ENCODE data around the gene ITCH.

ITCH gene

GRCh38 chr20:34535857-34536256 lies 172.8 kb downstream of the ITCH start:
- no peak overlapping the region for H3K4me3 ChIP-seq (ENCODE audit: low read depth, low read length)
- no peak for DNase-seq (ENCODE audit: low read depth)
- TF ChIP-seq, protein P1, sequence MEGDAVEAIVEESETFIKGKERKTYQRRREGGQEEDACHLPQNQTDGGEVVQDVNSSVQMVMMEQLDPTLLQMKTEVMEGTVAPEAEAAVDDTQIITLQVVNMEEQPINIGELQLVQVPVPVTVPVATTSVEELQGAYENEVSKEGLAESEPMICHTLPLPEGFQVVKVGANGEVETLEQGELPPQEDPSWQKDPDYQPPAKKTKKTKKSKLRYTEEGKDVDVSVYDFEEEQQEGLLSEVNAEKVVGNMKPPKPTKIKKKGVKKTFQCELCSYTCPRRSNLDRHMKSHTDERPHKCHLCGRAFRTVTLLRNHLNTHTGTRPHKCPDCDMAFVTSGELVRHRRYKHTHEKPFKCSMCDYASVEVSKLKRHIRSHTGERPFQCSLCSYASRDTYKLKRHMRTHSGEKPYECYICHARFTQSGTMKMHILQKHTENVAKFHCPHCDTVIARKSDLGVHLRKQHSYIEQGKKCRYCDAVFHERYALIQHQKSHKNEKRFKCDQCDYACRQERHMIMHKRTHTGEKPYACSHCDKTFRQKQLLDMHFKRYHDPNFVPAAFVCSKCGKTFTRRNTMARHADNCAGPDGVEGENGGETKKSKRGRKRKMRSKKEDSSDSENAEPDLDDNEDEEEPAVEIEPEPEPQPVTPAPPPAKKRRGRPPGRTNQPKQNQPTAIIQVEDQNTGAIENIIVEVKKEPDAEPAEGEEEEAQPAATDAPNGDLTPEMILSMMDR (IDR thresholded peaks at IDR 0.05; ENCODE audit: insufficient read depth, low read depth, low read length, missing control alignments): no peak

GRCh38 chr20:34536798-34537394 lies 173.8 kb downstream of the ITCH start:
- peak; percentile 83 for DNase-seq (ENCODE audit: low read depth)
- TF ChIP-seq, protein P1 (IDR thresholded peaks at IDR 0.05; ENCODE audit: insufficient read depth, low read depth, low read length, missing control alignments): peak; percentile 80
- H3K4me3 ChIP-seq (ENCODE audit: low read depth, low read length): no peak overlapping the region

DNA sequence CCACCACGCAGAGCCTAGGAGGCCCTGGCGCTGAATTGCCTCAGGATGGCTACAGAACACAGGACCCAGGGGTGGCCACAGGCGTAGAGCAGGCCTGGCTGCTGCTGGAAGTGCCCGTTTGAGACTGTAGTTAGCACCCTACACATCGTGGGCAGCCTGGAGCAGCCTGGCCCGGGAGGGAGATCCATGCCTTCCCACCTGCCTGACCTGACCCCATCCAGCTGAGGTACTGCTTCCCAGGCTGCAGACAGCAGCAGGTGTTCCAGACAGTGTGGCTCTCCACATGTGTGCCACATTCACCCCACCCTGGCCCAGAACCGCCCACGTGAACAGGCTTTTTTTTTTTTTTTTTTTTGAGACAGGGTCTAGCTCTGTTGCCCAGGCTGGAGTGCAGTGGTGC lies 174.6 kb downstream of the ITCH start:
- no peak overlapping the region for H3K4me3 ChIP-seq (ENCODE audit: low read depth, low read length)
- no peak for DNase-seq (ENCODE audit: low read depth)
- TF ChIP-seq, protein P1 (IDR thresholded peaks at IDR 0.05; ENCODE audit: insufficient read depth, low read depth, low read length, missing control alignments): no peak

DNA sequence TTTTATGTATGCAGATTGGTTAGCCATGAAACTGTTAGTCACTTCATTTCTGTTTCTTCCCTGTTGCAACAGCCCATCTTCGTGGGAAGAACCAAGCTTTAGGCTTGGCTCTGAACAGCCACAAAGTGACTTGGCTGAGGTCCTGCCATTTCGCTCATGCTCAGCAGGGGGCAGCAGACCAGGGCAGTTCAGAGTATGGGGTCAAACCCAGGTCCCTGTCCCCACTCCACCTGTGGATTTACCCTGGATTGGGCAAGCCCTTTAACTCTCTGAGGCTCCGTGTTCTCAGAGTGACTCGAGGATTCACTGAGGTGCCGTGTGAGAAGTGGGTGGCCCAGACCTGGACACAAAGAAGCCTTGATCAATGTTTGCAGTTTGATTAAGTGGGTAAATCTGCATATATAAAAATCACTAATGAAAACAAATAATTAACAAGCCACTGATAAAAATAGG lies 175.6 kb downstream of the ITCH start:
- TF ChIP-seq, protein P1 (IDR thresholded peaks at IDR 0.05; ENCODE audit: insufficient read depth, low read depth, low read length, missing control alignments): peak; percentile 88
- no peak overlapping the region for H3K4me3 ChIP-seq (ENCODE audit: low read depth, low read length)
- peak; percentile 67 for DNase-seq (ENCODE audit: low read depth)

GRCh38 chr20:34539756-34540155 lies 176.7 kb downstream of the ITCH start:
- no peak for DNase-seq (ENCODE audit: low read depth)
- no peak overlapping the region for H3K4me3 ChIP-seq (ENCODE audit: low read depth, low read length)
- TF ChIP-seq, protein P1 (IDR thresholded peaks at IDR 0.05; ENCODE audit: insufficient read depth, low read depth, low read length, missing control alignments): no peak

DNA sequence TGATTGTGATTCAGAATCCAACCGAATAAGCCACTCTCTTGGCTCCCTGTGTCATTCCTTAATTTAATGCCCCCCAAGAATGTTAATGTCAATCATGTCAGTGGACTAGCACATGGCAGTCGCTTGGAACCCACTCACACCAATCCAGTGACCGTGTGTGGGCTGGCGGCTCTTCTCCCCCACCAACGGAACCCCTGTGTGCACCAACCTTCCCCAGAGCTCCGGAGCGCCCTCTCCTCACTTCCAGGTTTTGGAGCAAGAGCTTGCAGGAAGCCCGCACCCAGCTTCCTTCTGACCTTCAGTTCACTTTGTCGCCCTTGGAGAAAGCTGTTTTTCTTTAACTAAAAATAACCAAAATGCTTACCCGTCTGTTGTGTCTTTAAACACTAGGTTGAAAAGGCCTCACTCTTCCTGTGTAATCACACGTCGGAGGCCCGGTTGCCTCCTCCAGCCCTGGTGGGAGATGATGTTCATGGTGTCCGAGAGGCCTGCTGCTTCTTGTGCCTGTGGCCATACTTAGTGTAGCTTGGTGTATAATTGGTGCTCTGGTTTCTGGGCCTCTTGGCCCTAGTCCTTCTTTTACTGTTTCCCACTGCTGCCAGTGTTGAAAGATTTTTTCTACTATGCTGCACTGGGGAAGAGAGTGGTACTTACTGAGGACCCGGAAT lies 177.7 kb downstream of the ITCH start:
- no peak for DNase-seq (ENCODE audit: low read depth)
- H3K4me3 ChIP-seq (ENCODE audit: low read depth, low read length): no peak overlapping the region
- TF ChIP-seq, protein P1 (IDR thresholded peaks at IDR 0.05; ENCODE audit: insufficient read depth, low read depth, low read length, missing control alignments): no peak

All from GM12865 (cell line).